HepG2 (cell line): ENCODE data around the gene CDK5RAP1. TPM values are rescaled to one million over a fixed set of nuclear protein-coding genes. Genes with fewer than 3 reads are reported as not detected.

ENCODE experiments used
- CBX5 ChIP-seq: sonication (generic); formaldehyde crosslinking; IDR thresholded peaks from 2 replicates; pipeline ENCODE4 v1.4.0; 2020; ENCODE audit warnings: missing genetic modification reagents, borderline replicate concordance
- DNMT1 ChIP-seq: sonication (generic); formaldehyde crosslinking; IDR thresholded peaks from 2 replicates; pipeline ENCODE4 v1.5.1; 2020; ENCODE audit warnings: mild to moderate bottlenecking, missing genetic modification reagents
- EP300 ChIP-seq, 3 experiments: sonication (generic) in 1 of 3; formaldehyde crosslinking in 1 of 3; IDR thresholded peaks; 2 replicates each; pipeline versions ENCODE4 v1.5.1 to v1.6.1; 2011 to 2020; ENCODE audit warnings: low read depth in 2 of 3, low read length in 2 of 3, borderline replicate concordance in 1 of 3, improper control_type of control experiment in 1 of 3, mild to moderate bottlenecking in 1 of 3, missing genetic modification reagents in 1 of 3, moderate library complexity in 1 of 3
- HCFC1 ChIP-seq: fragments of 150-350 bp; IDR thresholded peaks from 2 replicates; pipeline ENCODE4 v1.6.1; 2014; ENCODE audit warnings: low read depth, low read length
- HNRNPK ChIP-seq: fragments of 200-400 bp; formaldehyde crosslinking; IDR thresholded peaks from 2 replicates; pipeline ENCODE4 v1.6.1; 2018; ENCODE audit warnings: low read length, low read depth, moderate library complexity, mild to moderate bottlenecking; ENCODE audit not compliant: poor library complexity, severe bottlenecking
- KDM3A ChIP-seq: IDR thresholded peaks from 2 replicates; pipeline ENCODE4 v1.6.1; 2018; ENCODE audit warnings: low read depth, missing compliant biosample characterization
- NFYB ChIP-seq: sonication (generic); formaldehyde crosslinking; IDR thresholded peaks from 2 replicates; pipeline ENCODE4 v1.4.0; 2020; ENCODE audit warnings: missing genetic modification reagents
- RFXAP ChIP-seq: sonication (generic); formaldehyde crosslinking; IDR thresholded peaks from 2 replicates; pipeline ENCODE4 v1.4.0; 2020; ENCODE audit warnings: missing genetic modification reagents, borderline replicate concordance
- SRF ChIP-seq: IDR thresholded peaks from 2 replicates; pipeline ENCODE4 v1.6.1; 2011; ENCODE audit warnings: mild to moderate bottlenecking, low read depth, low read length, moderate library complexity
- SYNCRIP ChIP-seq: fragments of 200-400 bp; formaldehyde crosslinking; IDR thresholded peaks from 2 replicates; pipeline ENCODE4 v1.6.1; 2018; ENCODE audit warnings: mild to moderate bottlenecking, low read depth, low read length; ENCODE audit not compliant: insufficient read depth
- TMF1 ChIP-seq: sonication (generic); formaldehyde crosslinking; IDR thresholded peaks from 2 replicates; pipeline ENCODE4 v1.8.1; 2022; ENCODE audit warnings: low read depth, missing genetic modification reagents
- YEATS2 ChIP-seq: sonication (generic); formaldehyde crosslinking; IDR thresholded peaks from 2 replicates; pipeline ENCODE4 v1.4.0; 2020; ENCODE audit warnings: missing genetic modification reagents, borderline replicate concordance
- ZC3H4 ChIP-seq: sonication (generic); formaldehyde crosslinking; IDR thresholded peaks from 2 replicates; pipeline ENCODE4 v1.4.0; 2020; ENCODE audit warnings: missing genetic modification reagents, borderline replicate concordance
- ZFP41 ChIP-seq: sonication (generic); formaldehyde crosslinking; IDR thresholded peaks from 2 replicates; pipeline ENCODE4 v1.4.0; 2020; ENCODE audit warnings: mild to moderate bottlenecking, missing genetic modification reagents, borderline replicate concordance
- ZNF678 ChIP-seq: sonication (generic); formaldehyde crosslinking; IDR thresholded peaks from 2 replicates; pipeline ENCODE4 v1.4.0; 2020; ENCODE audit warnings: mild to moderate bottlenecking, missing genetic modification reagents
- ZNF816 ChIP-seq: sonication (generic); formaldehyde crosslinking; IDR thresholded peaks from 2 replicates; pipeline ENCODE4 v1.8.0; 2022; ENCODE audit warnings: missing genetic modification reagents, mild to moderate bottlenecking, borderline replicate concordance
- ZNF879 ChIP-seq: sonication (generic); formaldehyde crosslinking; IDR thresholded peaks from 2 replicates; pipeline ENCODE4 v1.8.1; 2023; ENCODE audit warnings: missing genetic modification reagents
- polyA plus RNA-seq, 8 experiments: library from polyadenylated mRNA; depleted of rRNA in 3 of 8; stranded (reverse) in 7 of 8; unstranded in 1 of 8; fragments of >200 nt; fragmentation: Illumina TruSeq in 4 of 8; extraction: Trizol in 4 of 8; gene quantifications; 2 replicates each; pipeline versions ENCODE4 v1.2.1 to v1.2.3, GENCODE V29; 2011 to 2016; ENCODE audit warnings: low read depth in 4 of 8, missing spikeins in 1 of 8, mixed read lengths in 1 of 8; ENCODE audit not compliant: insufficient read depth in 1 of 8
- total RNA-seq, 5 experiments: library from RNA; depleted of rRNA; stranded (reverse); fragments of >200 nt; fragmentation: Illumina TruSeq; extraction: Trizol; gene quantifications; 2 replicates each; pipeline ENCODE4 v1.2.3, GENCODE V29; 2016; ENCODE audit warnings: low read depth in 1 of 5
- TF ChIP-seq, protein P1 (sequence below), 2 experiments: sonication (generic) in 1 of 2; formaldehyde crosslinking in 1 of 2; IDR thresholded peaks; 2 replicates each; pipeline versions ENCODE4 v1.4.0 to v1.6.1; 2016 to 2020; ENCODE audit warnings: borderline replicate concordance in 1 of 2, low read depth in 1 of 2, mild to moderate bottlenecking in 1 of 2, missing genetic modification reagents in 1 of 2
- TF ChIP-seq, protein P2 (sequence below), 2 experiments: IDR thresholded peaks; 2 replicates each; pipeline ENCODE4 v1.6.1; 2011 to 2012; ENCODE audit warnings: low read length in 2 of 2, borderline replicate concordance in 1 of 2, low read depth in 1 of 2, mild to moderate bottlenecking in 1 of 2, moderate library complexity in 1 of 2
- TF ChIP-seq, protein P3 (sequence below): IDR thresholded peaks from 2 replicates; pipeline ENCODE4 v1.6.1; 2012; ENCODE audit warnings: inconsistent platforms

The CDK5RAP1 gene
- total and polyA plus RNA-seq, 2 of the 13 experiments (the other 11 are each of a cell fraction or from before 2014, with no cell fraction given): 53.6 to 98.2 TPM

DNA sequence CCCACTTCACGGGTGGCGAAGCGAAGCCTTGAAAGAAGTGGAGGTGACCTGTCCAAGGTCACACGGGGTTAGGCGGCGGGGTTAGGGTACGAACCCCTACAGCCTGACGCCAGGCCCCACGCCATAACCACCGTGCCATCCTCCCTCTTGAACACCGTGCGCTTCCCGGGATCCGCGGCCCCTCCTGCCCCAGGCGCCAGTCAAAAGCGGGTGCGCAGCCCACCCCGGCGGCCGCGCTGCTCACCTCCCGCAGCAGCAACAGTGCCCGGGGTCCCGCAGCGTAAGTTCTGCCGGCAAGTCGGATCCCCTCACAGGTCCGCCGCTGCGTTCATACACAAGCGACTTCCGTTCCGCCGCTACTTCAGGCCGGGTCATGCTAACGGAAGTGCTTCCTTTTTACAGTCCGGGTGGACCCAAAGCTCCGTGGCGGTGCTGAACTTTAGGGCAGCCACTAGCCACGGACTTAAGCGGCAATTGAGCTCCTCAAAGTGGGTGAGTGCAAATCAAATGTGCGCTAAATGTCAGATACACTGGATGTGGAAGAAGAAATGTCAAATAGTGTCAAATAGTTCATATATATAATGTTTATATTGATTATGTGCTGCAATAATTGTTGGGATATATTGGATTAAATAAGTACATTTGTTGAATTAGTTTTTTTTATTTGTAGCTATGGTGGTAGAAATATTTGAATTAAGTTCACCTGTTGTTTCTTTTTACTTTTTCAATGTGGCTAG, at the start of gene CDK5RAP1 (continued):
- TF ChIP-seq ZFP41 (CRISPR knock-in tag): peak; percentile 95; the same call in 1 of the 2 replicates
- peak; percentile 90 for TF ChIP-seq SRF
- TF ChIP-seq SYNCRIP: no peak
- no peak for TF ChIP-seq HNRNPK
- TF ChIP-seq, protein P1, sequence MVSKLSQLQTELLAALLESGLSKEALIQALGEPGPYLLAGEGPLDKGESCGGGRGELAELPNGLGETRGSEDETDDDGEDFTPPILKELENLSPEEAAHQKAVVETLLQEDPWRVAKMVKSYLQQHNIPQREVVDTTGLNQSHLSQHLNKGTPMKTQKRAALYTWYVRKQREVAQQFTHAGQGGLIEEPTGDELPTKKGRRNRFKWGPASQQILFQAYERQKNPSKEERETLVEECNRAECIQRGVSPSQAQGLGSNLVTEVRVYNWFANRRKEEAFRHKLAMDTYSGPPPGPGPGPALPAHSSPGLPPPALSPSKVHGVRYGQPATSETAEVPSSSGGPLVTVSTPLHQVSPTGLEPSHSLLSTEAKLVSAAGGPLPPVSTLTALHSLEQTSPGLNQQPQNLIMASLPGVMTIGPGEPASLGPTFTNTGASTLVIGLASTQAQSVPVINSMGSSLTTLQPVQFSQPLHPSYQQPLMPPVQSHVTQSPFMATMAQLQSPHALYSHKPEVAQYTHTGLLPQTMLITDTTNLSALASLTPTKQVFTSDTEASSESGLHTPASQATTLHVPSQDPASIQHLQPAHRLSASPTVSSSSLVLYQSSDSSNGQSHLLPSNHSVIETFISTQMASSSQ (IDR thresholded peaks at IDR 0.05; ENCODE audit: low read depth): peak; percentile 74
- TF ChIP-seq, protein P1 (CRISPR knock-in tag; IDR thresholded peaks at IDR 0.05; ENCODE audit: borderline replicate concordance): peak; percentile 88
- peak; percentile 100 for TF ChIP-seq KDM3A (CRISPR knock-in tag)
- TF ChIP-seq NFYB (CRISPR knock-in tag): peak; percentile 62
- peak; percentile 56 to 75; a peak in 3 of 4 replicates for TF ChIP-seq EP300 (IDR thresholded peaks at IDR 0.05; ENCODE audit: low read depth in 2 of 2, low read length in 2 of 2)
- TF ChIP-seq EP300 (CRISPR knock-in tag; IDR thresholded peaks at IDR 0.05; ENCODE audit: borderline replicate concordance): peak; percentile 80
- TF ChIP-seq ZNF879: peak; percentile 93
- peak; percentile 100 for TF ChIP-seq YEATS2 (CRISPR knock-in tag)
- peak; percentile 98 for TF ChIP-seq RFXAP (CRISPR knock-in tag)
- TF ChIP-seq DNMT1 (CRISPR knock-in tag): peak; percentile 97; the same call in 1 of the 2 replicates
- TF ChIP-seq, protein P2, sequence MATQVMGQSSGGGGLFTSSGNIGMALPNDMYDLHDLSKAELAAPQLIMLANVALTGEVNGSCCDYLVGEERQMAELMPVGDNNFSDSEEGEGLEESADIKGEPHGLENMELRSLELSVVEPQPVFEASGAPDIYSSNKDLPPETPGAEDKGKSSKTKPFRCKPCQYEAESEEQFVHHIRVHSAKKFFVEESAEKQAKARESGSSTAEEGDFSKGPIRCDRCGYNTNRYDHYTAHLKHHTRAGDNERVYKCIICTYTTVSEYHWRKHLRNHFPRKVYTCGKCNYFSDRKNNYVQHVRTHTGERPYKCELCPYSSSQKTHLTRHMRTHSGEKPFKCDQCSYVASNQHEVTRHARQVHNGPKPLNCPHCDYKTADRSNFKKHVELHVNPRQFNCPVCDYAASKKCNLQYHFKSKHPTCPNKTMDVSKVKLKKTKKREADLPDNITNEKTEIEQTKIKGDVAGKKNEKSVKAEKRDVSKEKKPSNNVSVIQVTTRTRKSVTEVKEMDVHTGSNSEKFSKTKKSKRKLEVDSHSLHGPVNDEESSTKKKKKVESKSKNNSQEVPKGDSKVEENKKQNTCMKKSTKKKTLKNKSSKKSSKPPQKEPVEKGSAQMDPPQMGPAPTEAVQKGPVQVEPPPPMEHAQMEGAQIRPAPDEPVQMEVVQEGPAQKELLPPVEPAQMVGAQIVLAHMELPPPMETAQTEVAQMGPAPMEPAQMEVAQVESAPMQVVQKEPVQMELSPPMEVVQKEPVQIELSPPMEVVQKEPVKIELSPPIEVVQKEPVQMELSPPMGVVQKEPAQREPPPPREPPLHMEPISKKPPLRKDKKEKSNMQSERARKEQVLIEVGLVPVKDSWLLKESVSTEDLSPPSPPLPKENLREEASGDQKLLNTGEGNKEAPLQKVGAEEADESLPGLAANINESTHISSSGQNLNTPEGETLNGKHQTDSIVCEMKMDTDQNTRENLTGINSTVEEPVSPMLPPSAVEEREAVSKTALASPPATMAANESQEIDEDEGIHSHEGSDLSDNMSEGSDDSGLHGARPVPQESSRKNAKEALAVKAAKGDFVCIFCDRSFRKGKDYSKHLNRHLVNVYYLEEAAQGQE (IDR thresholded peaks at IDR 0.05; ENCODE audit: borderline replicate concordance in 1 of 2, low read depth in 1 of 2, low read length in 2 of 2): peak in 1 of 2 experiments; percentile 84; a peak in 2 of 4 replicates
- TF ChIP-seq ZC3H4: peak; percentile 66; the same call in 1 of the 2 replicates
- TF ChIP-seq HCFC1: peak; percentile 89
- TF ChIP-seq TMF1 (CRISPR knock-in tag): peak; percentile 98
- TF ChIP-seq ZNF816: peak; percentile 82; the same call in 1 of the 2 replicates
- peak; percentile 100 for TF ChIP-seq CBX5
- TF ChIP-seq, protein P3, sequence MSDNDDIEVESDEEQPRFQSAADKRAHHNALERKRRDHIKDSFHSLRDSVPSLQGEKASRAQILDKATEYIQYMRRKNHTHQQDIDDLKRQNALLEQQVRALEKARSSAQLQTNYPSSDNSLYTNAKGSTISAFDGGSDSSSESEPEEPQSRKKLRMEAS: peak; percentile 98
- peak; percentile 75 for TF ChIP-seq ZNF678 (CRISPR knock-in tag)
